Measurements from ENCODE around the gene NBPF3.
"Not testable (repeated sequence)": the region's sequence is repeated elsewhere in the genome, so short reads cannot be mapped to it uniquely, and the experiment has no call there.

The NBPF3 gene

DNA sequence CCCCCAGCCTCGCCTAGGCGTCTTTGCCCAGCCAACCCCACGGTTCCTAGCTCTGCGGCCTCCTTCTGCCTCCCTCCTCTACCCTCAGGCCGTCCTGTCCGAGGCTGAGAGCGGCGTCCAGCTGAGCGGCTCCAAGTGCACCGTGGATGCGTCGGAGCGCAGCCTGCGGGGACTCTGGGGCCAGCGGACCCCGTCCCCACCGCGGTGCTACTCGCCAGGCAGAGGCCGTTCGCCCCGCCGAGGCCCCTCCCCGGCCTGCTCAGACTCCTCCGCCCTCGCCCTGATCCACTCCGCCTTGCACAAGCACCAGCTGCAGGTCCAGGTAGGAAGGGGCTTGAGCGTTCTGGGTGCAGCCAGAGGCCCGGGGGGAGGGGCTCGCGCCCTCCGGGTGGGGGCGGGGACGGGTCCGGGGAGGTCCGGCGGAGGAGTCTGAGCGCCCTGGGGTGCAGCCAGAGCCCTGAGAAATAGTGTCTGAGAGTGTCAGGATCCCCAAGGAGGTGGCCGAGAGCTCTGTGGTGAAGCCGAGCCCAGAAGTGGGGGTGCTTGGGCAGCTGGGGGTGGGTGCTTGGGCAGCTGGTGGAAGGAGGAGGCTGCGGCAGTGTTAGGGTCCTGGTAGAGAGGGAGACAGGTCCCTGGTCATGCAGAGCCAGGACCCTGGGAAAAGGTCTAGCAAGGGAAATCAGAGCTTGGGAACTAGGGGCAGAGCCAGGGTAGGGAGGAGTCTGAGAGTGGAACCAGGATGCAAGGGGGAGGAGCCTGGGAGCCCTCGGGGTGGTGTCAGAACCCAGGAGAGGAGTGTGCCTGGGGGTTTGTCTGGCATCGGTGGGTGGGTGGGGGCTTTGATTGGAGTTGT, 3.2 kb upstream of the NBPF3 start (continued):
- TF ChIP-seq TCF4 (CRISPR knock-in tag; IDR thresholded peaks at IDR 0.05; ENCODE audit: borderline replicate concordance) (no peak), SNAI2 (CRISPR knock-in tag; IDR thresholded peaks at IDR 0.05) (no peak), OSR1 (CRISPR knock-in tag; IDR thresholded peaks at IDR 0.05) (no peak), ZNF565 (CRISPR knock-in tag; conservative IDR thresholded peaks at IDR 0.05; ENCODE audit: low read depth) (no peak), ISL1 (CRISPR knock-in tag; IDR thresholded peaks at IDR 0.05) (no peak)

DNA sequence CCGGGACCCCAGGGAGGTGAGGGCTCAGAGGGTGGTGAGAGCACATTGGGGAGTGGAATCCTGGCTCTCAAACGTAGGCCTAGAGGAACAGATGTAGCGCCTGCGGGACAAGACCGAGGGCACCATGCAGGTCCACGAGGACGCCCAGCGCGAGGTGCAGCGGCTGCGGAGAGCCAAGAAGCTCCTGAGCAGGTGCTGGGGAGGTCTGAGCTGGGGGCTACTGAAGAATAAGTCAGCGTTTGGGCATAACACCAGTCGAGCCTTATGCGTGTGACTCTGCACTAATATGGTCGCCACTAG, 2.6 kb upstream of the NBPF3 start:
- no peak for ATAC-seq
- TF ChIP-seq, protein P1, sequence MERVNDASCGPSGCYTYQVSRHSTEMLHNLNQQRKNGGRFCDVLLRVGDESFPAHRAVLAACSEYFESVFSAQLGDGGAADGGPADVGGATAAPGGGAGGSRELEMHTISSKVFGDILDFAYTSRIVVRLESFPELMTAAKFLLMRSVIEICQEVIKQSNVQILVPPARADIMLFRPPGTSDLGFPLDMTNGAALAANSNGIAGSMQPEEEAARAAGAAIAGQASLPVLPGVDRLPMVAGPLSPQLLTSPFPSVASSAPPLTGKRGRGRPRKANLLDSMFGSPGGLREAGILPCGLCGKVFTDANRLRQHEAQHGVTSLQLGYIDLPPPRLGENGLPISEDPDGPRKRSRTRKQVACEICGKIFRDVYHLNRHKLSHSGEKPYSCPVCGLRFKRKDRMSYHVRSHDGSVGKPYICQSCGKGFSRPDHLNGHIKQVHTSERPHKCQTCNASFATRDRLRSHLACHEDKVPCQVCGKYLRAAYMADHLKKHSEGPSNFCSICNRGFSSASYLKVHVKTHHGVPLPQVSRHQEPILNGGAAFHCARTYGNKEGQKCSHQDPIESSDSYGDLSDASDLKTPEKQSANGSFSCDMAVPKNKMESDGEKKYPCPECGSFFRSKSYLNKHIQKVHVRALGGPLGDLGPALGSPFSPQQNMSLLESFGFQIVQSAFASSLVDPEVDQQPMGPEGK (CRISPR knock-in tag; IDR thresholded peaks at IDR 0.05; ENCODE audit: borderline replicate concordance) = no peak
- no peak for TF ChIP-seq ZFP30 (CRISPR knock-in tag; IDR thresholded peaks at IDR 0.05)
- no peak for TF ChIP-seq ESRRG (CRISPR knock-in tag; IDR thresholded peaks at IDR 0.05)
- no peak for TF ChIP-seq CSDC2 (CRISPR knock-in tag; IDR thresholded peaks at IDR 0.05)
- no peak for TF ChIP-seq TOX (CRISPR knock-in tag; IDR thresholded peaks at IDR 0.05; ENCODE audit: borderline replicate concordance)
- no peak for TF ChIP-seq GLIS3 (CRISPR knock-in tag; IDR thresholded peaks at IDR 0.05)
- no peak for TF ChIP-seq ZNF70 (CRISPR knock-in tag; IDR thresholded peaks at IDR 0.05)
- TF ChIP-seq SNAI2 (CRISPR knock-in tag; IDR thresholded peaks at IDR 0.05) = no peak
- TF ChIP-seq, protein P2, sequence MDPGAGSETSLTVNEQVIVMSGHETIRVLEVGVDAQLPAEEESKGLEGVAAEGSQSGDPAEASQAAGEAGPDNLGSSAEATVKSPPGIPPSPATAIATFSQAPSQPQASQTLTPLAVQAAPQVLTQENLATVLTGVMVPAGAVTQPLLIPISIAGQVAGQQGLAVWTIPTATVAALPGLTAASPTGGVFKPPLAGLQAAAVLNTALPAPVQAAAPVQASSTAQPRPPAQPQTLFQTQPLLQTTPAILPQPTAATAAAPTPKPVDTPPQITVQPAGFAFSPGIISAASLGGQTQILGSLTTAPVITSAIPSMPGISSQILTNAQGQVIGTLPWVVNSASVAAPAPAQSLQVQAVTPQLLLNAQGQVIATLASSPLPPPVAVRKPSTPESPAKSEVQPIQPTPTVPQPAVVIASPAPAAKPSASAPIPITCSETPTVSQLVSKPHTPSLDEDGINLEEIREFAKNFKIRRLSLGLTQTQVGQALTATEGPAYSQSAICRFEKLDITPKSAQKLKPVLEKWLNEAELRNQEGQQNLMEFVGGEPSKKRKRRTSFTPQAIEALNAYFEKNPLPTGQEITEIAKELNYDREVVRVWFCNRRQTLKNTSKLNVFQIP (CRISPR knock-in tag; IDR thresholded peaks at IDR 0.05; ENCODE audit: borderline replicate concordance, low read depth) = no peak
- no peak for TF ChIP-seq PPARA (CRISPR knock-in tag; IDR thresholded peaks at IDR 0.05; ENCODE audit: borderline replicate concordance)
- TF ChIP-seq, protein P3, sequence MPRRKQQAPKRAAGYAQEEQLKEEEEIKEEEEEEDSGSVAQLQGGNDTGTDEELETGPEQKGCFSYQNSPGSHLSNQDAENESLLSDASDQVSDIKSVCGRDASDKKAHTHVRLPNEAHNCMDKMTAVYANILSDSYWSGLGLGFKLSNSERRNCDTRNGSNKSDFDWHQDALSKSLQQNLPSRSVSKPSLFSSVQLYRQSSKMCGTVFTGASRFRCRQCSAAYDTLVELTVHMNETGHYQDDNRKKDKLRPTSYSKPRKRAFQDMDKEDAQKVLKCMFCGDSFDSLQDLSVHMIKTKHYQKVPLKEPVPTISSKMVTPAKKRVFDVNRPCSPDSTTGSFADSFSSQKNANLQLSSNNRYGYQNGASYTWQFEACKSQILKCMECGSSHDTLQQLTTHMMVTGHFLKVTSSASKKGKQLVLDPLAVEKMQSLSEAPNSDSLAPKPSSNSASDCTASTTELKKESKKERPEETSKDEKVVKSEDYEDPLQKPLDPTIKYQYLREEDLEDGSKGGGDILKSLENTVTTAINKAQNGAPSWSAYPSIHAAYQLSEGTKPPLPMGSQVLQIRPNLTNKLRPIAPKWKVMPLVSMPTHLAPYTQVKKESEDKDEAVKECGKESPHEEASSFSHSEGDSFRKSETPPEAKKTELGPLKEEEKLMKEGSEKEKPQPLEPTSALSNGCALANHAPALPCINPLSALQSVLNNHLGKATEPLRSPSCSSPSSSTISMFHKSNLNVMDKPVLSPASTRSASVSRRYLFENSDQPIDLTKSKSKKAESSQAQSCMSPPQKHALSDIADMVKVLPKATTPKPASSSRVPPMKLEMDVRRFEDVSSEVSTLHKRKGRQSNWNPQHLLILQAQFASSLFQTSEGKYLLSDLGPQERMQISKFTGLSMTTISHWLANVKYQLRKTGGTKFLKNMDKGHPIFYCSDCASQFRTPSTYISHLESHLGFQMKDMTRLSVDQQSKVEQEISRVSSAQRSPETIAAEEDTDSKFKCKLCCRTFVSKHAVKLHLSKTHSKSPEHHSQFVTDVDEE (CRISPR knock-in tag; IDR thresholded peaks at IDR 0.05) = no peak

DNA sequence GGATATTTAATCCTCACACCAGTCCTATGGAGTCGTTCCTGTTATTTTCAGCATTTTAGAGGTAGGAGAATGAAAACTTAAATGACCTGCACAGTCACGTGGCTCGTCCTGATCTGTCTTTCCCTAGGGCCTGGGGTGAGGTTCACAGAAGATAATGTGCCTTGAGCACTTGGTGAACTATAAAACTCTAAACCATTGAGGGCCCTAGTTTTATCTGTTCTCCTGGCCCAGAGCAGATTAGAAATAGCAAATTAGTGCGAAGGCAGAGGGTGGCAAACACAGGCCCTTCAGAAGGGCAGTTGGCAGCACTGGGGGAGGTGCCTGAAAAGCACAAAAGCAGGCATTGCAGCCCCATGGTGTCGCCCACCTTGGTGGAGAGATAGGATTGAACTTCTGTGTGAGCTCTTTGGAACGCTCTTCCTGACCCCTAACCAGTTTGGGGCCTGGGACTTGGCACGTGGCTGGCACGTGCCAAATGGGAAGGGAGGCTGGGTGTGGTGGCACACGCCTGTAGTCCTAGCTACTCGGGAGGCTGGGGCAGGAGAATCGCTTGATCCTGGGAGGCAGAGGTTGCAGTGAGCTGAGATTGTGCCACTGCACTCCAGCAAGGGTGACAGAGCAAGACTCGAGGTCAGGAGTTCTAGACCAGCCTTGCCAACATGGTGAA, 1.2 kb upstream of the NBPF3 start:
- not testable (repeated sequence) for ATAC-seq

DNA sequence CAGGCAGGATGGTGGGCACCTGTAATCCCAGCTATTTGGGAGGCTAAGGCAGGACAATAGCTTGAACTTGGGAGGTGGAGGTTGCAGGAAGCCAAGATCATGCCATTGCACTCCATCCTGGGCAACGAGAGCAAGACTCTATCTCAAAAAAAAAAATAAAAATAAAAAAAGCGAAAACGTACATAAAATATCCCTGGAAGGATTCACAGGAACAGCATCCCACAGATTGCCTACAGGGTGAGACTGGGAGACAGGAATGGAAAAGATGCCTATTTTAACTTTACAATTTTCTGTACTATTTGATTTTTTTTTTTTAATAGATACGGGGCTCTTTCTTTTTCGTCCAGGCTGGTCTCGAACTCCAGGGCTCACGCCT, 604 bp upstream of the NBPF3 start:
- no peak for ATAC-seq
- TF ChIP-seq, protein P3 (CRISPR knock-in tag; IDR thresholded peaks at IDR 0.05) = no peak
- TF ChIP-seq TOX (CRISPR knock-in tag; IDR thresholded peaks at IDR 0.05; ENCODE audit: borderline replicate concordance) = no peak
- no peak for TF ChIP-seq GLIS3 (CRISPR knock-in tag; IDR thresholded peaks at IDR 0.05)

DNA sequence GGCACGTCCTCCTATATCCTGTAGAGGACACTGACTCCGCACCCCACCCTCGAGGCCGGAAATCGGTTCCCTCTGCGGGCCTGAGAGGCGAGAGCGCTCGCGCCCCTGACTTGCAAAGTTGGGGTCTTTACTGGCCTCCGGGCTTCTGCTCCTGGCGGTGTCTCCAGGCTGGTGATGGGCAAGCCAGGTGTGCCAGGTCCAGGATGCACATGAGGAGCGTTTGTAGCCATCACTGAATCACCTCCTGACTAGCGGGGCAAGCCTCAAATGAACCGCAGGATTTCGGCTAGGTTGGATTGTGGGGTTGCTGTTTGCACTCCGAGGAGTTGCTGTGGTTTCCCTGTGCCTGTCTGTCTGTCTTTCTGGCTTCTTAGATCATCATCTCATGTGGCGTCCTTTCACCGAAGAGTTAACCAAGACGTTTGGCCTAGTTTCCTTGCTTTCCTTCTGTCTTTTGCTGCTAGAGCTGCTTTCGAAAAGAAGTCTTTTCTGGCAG, 741 bp downstream of the NBPF3 start:
- peak; percentile 13 for ATAC-seq

DNA sequence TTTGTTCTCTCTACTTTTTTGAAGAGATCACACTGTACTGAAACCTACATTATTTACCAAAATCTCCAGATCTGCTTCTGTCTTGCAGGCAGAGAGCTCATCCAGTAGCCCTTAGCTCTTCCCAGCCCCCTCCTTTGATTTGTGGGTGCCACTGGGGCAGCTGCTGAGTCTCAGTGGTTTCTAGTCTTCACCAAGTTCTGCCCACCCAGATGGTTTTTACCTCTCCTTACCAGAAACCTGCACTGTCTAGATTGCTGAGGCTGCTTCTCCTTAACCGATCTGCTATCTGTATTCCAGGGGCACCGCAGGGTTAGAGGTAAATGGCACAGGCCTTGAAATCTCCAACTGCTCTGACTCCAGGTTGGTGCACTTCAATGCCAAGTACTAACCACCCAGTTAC, 6.7 kb downstream of the NBPF3 start:
- not testable (repeated sequence) for ATAC-seq
